Cerebellar nuclear complex (tissue), 1 donor: ENCODE data around the gene ALK.

Source experiments
- DNase-seq, 2 experiments: peaks; one replicate each; lab custom pipeline; 2025; lab: John Stamatoyannopoulos, UW

Gene ALK

GRCh38 chr2:29610569-29610968 is 310.8 kb downstream of the ALK start:
- DNase-seq, result no peak

GRCh38 chr2:29607038-29607420 is 314.4 kb downstream of the ALK start:
- no peak for DNase-seq

DNA sequence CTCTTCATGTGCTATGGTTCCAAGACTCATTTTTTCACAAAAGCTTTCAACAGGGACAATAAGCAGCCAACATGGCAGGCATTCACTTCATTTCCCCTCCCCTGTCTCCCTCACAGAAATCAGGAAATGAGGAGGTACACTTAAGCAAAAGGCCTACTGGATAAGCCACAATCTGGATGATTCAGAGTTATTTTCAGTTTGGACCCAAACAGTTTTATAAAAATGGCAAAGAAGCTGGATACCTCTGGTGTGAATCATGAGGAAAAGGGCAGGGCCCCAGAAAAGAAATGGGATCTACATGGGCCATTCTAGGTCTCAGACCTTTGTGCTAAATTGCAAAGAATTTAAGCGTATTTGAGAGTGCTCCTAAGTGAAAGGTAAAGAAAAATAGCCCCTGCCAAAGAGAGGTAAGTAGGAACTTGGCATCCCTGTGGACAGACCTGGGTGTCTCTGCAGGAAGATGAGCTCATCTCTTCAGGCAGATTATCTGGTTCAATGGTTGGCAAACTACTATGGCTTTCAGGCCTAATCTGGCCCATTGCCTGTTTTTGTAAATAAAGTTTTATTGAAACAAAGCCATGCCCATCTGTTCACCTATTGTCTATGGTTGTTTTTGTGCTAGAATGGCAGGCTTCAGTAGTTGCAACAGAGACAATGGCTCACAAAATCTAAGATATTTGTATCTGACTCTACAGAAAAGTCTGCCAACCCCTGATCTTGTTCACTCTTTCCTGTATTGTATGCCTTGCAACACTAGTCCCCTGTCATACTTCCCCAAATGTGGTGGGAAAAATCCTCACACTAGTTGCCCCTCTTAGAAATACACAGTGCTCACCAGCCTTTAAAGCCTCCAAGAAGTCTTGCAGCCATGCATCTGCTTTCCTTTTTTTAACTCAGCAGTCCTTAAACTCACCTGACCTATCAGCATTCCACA is 315.0 kb downstream of the ALK start:
- no peak for DNase-seq

DNA sequence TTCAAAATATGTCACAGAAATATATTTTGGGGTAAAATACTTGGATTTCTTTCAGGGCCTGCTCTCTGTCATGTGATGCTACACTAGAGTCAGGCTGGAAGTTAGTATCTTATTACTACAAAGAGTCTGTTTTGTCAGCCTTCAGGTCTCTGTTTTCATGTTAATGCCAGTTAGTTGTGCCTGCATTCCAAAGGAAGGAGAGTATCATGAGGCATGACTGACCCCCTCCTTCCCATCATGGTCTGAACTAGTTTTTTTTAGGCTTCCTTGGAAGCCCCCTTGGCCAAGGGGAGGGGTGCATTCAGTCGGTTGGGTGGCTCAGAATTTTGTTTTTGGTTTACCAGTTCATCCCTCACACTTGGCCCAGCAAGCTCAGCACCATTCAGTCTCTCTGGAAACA is 318.0 kb downstream of the ALK start:
- no peak for DNase-seq

GRCh38 chr2:29601872-29602271 is 319.5 kb downstream of the ALK start:
- DNase-seq, result no peak

GRCh38 chr2:29601321-29601720 is 320.1 kb downstream of the ALK start:
- no peak for DNase-seq

DNA sequence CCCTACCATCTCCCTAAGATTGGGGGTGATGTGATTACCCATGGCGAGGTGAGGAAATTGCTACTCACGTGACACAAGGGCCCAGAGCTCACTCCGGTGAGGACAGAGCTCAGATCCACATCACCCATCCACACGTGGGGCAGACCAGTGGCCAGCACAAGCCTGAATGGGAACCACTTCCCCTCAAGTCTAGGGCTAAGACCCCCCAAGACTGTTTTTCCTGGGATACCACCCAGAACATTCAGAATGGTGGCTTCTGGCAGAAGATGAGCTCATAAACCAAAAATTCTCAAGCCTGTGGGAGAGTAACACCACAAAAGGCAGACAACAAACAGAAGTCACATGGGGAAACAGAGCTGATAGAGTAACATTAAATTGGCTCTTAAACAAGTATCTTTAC is 321.4 kb downstream of the ALK start:
- no peak for DNase-seq

GRCh38 chr2:29598978-29599377 is 322.4 kb downstream of the ALK start:
- no peak for DNase-seq

DNA sequence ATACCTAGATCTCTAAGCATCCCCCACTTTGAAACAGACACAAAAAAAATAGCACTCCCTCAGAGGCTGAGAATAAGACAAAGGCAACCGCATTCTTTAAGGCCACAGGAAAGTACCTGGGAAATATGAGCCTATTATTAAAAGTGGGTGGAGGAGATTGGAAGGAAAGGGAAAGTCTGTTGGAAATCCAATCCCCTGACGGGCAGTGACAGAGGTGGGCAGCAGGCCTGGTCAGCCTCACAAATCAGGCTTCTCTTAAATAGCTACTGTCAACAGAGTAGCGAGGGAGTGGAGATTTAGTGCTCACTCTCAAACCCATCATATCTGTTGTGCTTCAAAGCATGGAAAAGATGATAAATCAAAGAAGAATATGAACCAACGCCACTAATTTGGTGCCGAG is 324.4 kb downstream of the ALK start:
- no peak for DNase-seq

DNA sequence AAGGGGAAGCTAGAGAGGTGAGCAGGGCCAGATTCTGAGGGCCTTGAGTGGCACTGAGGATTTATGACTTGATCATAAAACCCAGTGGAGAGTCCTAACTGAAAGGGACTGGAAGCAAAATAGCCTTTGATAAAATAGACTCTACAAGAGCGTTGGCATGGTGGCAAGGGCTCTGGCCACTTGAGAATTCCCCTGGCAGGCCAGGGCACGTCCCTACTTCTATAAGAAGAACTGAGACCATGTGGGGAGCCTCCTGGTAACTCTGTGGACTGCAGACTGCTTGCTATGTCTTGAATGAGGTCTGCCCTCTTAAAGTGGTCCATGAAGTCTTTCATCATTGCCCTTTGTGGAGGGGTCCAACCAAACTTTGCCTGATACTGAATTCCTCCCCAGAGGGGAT is 324.8 kb downstream of the ALK start:
- no peak for DNase-seq

- DNase-seq, result no peak
These were observed 329.8 kb downstream of the ALK start for GRCh38 chr2:29591600-29591999.

GRCh38 chr2:29590211-29590610 is 331.2 kb downstream of the ALK start:
- DNase-seq, result no peak

DNA sequence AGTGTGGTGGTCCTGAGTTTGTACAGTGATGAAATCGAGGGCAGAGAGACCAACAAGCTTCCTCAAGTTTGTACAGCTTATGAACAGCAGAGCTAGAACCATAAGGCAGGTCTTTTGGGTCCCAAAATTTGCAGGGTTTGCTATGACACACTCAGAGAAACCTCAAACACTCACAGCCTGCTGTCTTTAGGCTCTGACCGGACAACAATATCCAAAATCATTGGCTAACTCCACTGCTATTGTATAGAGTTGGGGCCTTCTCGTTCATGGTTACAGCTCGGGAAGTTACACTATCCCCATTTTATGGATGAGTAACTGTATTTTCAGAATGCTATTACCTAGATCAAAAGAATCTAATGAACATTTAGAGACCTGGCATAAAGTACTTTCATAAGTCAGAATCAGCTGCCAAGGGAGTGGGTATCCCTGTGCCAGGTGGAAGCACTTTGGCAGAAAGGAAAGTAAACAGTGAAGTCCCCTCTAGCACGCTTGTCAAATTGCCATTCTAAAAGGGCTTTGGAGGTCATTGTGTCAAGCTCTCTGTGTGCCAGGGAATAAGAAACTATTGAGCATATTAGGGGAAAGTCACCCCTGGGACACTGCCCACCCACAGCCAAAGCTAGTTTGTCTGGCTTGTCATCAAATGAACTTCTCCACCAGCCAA is 331.8 kb downstream of the ALK start:
- no peak for DNase-seq

- no peak for DNase-seq
These were observed 333.8 kb downstream of the ALK start for GRCh38 chr2:29587402-29588190.

- DNase-seq, result no peak
These were observed 334.5 kb downstream of the ALK start for GRCh38 chr2:29586919-29587318.

GRCh38 chr2:29583548-29584156 is 337.7 kb downstream of the ALK start:
- DNase-seq, result no peak

GRCh38 chr2:29583104-29583503 is 338.3 kb downstream of the ALK start:
- no peak for DNase-seq

- DNase-seq, result no peak
These were observed 339.3 kb downstream of the ALK start for GRCh38 chr2:29582062-29582461.

- DNase-seq, result no peak
These were observed 341.2 kb downstream of the ALK start for GRCh38 chr2:29580223-29580622.

DNA sequence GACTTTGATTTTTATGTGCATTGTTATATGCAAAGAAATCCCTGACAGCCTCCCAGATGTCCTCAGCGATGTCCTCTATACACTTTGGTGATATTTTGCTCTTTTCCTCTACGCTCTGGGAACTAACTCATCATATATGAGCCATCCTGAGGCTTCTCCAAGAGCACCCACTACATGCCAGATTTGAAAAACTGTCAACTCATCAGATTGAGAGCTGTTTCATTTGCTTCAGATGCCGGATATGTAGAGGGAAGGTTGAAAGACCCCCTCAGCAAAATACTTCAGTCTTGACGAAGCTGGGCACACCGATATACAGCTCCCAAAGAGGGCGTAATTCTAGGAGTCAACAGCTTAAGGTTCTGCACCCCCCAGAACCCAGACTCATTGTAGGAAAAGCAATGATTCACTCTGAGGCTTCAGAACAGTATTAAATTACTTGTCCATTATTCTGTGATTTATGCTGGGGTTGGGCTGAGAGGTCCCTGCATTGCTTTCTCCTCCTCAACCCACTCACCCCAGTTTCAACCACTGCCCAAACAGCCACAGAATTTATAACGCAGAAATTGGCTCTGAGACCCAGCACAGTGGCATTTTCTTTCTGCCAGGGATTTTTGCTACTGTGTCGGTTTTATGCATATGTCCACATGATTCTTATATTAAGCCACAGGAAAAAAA is 341.8 kb downstream of the ALK start:
- DNase-seq, result no peak

GRCh38 chr2:29578084-29578598 is 343.2 kb downstream of the ALK start:
- DNase-seq, result no peak
